B cell (primary cell): ENCODE data around the gene ARMC5. TPM values are rescaled to one million over a fixed set of nuclear protein-coding genes. Genes with fewer than 3 reads are reported as not detected.

Source experiments
- ATAC-seq: fragments of 200-7000 bp; cut with Tn5 transposase; one replicate; pipeline ENCODE4 v1.10.0; 2021; ENCODE audit warnings: low read depth, mild to moderate bottlenecking, moderate number of reproducible peaks, moderate library complexity
- CTCF ChIA-PET: fragments of 350-600 bp; sonication (Branson Sonifier 250); formaldehyde crosslinking; loops from one replicate; lab custom pipeline; 2021; ENCODE audit warnings: antibody characterized with exemption, inconsistent platforms; lab: Charles Lee
- POLR2A ChIA-PET: fragments of 350-600 bp; sonication (Branson Sonifier 250); formaldehyde crosslinking; loops from one replicate; lab custom pipeline; 2021; ENCODE audit warnings: antibody characterized with exemption; lab: Charles Lee
- DNase-seq: peaks from one replicate; pipeline ENCODE4 v3.0.0; 2013
- H2AFZ ChIP-seq: 2 replicates; pipeline ENCODE4 v1.6.1; 2012; ENCODE audit warnings: mild to moderate bottlenecking, low read depth, low read length; ENCODE audit not compliant: insufficient read depth, poor library complexity, severe bottlenecking
- H3K27ac ChIP-seq, 2 donors: 1 replicate in 1 of 2; 2 replicates in 1 of 2; pipeline ENCODE4 v1.5.1; 2012 to 2013; ENCODE audit warnings: low read length in 2 of 2, mild to moderate bottlenecking in 2 of 2, moderate library complexity in 1 of 2
- H3K27me3 ChIP-seq, 4 experiments: fragments of 200-600 bp in 1 of 4; sonication (generic) in 1 of 4; replicated peaks in 1 of 4; 1 replicate in 2 of 4; 2 replicates in 2 of 4; pipeline versions ENCODE4 v1.6.1 to v1.7.0; 2013 to 2016; ENCODE audit warnings: low read length in 3 of 4, mild to moderate bottlenecking in 2 of 4, mixed read lengths in 1 of 4, moderate library complexity in 1 of 4; ENCODE audit not compliant: insufficient read depth in 4 of 4, control insufficient read depth in 3 of 4; ENCODE audit errors: control extremely low read depth in 1 of 4
- H3K36me3 ChIP-seq, 2 experiments: replicated peaks in 1 of 2; 1 replicate in 1 of 2; 2 replicates in 1 of 2; pipeline versions ENCODE4 v1.6.1 to v1.7.1; 2013; ENCODE audit warnings: low read length in 1 of 2; ENCODE audit not compliant: insufficient read depth in 2 of 2, control insufficient read depth in 1 of 2; ENCODE audit errors: control extremely low read depth in 1 of 2, extremely low read depth in 1 of 2
- H3K4me1 ChIP-seq, 2 donors: fragments of 200-600 bp in 1 of 2; sonication (generic) in 1 of 2; 1 replicate in 1 of 2; 2 replicates in 1 of 2; pipeline versions ENCODE4 v1.5.1 to v1.6.1; 2013 to 2017; ENCODE audit warnings: low read length in 2 of 2; ENCODE audit not compliant: control insufficient read depth in 2 of 2, insufficient read depth in 2 of 2
- H3K4me2 ChIP-seq: replicated peaks from 2 replicates; pipeline ENCODE3; 2012; ENCODE audit warnings: mild to moderate bottlenecking, low read depth, low read length; ENCODE audit not compliant: poor library complexity, severe bottlenecking
- H3K4me3 ChIP-seq, 5 experiments: fragments of 200-600 bp in 1 of 5; sonication (generic) in 1 of 5; 1 replicate in 3 of 5; 2 replicates in 2 of 5; pipeline versions ENCODE4 v1.5.1 to v1.7.0; 2011 to 2016; ENCODE audit warnings: low read length in 4 of 5, mild to moderate bottlenecking in 4 of 5, low read depth in 2 of 5, control low read depth in 1 of 5, moderate library complexity in 1 of 5; ENCODE audit not compliant: insufficient read depth in 1 of 5; ENCODE audit errors: control extremely low read depth in 1 of 5, extremely low read depth in 1 of 5
- H3K79me2 ChIP-seq: fragments of 200-600 bp; sonication (generic); one replicate; pipeline ENCODE4 v1.6.0; 2016; ENCODE audit warnings: low read length; ENCODE audit not compliant: control insufficient read depth, insufficient read depth
- H3K9ac ChIP-seq: fragments of 200-600 bp; sonication (generic); 2 replicates; pipeline ENCODE4 v1.6.1; 2017; ENCODE audit warnings: mild to moderate bottlenecking, low read length, moderate library complexity
- H3K9me3 ChIP-seq, 3 donors: one replicate each; pipeline versions ENCODE4 v1.6.1 to v1.7.1; 2013; ENCODE audit warnings: low read length in 2 of 3; ENCODE audit not compliant: control insufficient read depth in 2 of 3, insufficient read depth in 1 of 3; ENCODE audit errors: control extremely low read depth in 1 of 3
- H4K20me1 ChIP-seq: 2 replicates; pipeline ENCODE4 v1.6.0; 2012; ENCODE audit warnings: mild to moderate bottlenecking, low read length; ENCODE audit not compliant: insufficient read depth, control insufficient read depth, poor library complexity, severe bottlenecking
- H3K27ac Mint-ChIP-seq: one replicate; pipeline ENCODE4 v1.8.0; 2021; ENCODE audit warnings: mixed read lengths
- H3K27me3 Mint-ChIP-seq: one replicate; pipeline ENCODE4 v1.8.0; 2021; ENCODE audit warnings: mixed read lengths
- H3K4me1 Mint-ChIP-seq: one replicate; pipeline ENCODE4 v1.8.0; 2021; ENCODE audit warnings: mixed read lengths
- H3K4me3 Mint-ChIP-seq: one replicate; pipeline ENCODE4 v1.8.0; 2021; ENCODE audit warnings: mixed read lengths
- H3K9me3 Mint-ChIP-seq: one replicate; pipeline ENCODE4 v1.8.0; 2022; ENCODE audit warnings: mixed read lengths; ENCODE audit not compliant: insufficient read depth
- CTCF ChIP-seq: fragments of 200-600 bp; IDR thresholded peaks from one replicate; pipeline ENCODE4 v1.8.0; 2022; ENCODE audit warnings: antibody characterized with exemption, mild to moderate bottlenecking
- EZH2 ChIP-seq: IDR thresholded peaks from 2 replicates; pipeline ENCODE4 v1.6.1; 2012; ENCODE audit warnings: borderline replicate concordance, low read depth, mild to moderate bottlenecking, moderate library complexity, low read length; ENCODE audit not compliant: insufficient read depth, poor library complexity, severe bottlenecking
- WGBS: methylation state at CpG from one replicate; pipeline ENCODE4 v1.1.5; 2013; ENCODE audit warnings: missing lambda C conversion rate; ENCODE audit not compliant: insufficient coverage; 5-methylcytosine and 5-hydroxymethylcytosine counted together
- intact Hi-C: fragments of 100-400 bp; cut with micrococcal nuclease; formaldehyde crosslinking; loops from one replicate; pipeline ENCODE4 v1.10.0; 2022
- polyA plus RNA-seq: library from polyadenylated mRNA; depleted of rRNA; stranded (reverse); fragments of >200 nt; gene quantifications from 2 replicates; pipeline ENCODE4 v1.2.3, GENCODE V29; 2012
- total RNA-seq, 2 donors: library from RNA; stranded (reverse); fragments of 120-200 nt in 1 of 2; gene quantifications; 1 replicate in 1 of 2; 2 replicates in 1 of 2; pipeline versions ENCODE4 v1.2.3 to v1.2.4, GENCODE V29; 2013 to 2022

Gene ARMC5
- total and polyA plus RNA-seq, 2 donors (not counting 1 experiment from before 2014, with no cell fraction given), result 11.7 to 15.4 TPM

GRCh38 chr16:31423801-31424200, 35.5 kb upstream of the ARMC5 start:
- Mint-ChIP-seq H3K27ac (no peak overlapping the region), H3K27me3 (peaks cover 15% of the 10 kb centered on the region), H3K4me3 (no peak overlapping the region), H3K4me1 (no peaks in the 10 kb centered on the region), H3K9me3 (no peaks in the 10 kb centered on the region)
- Histone ChIP-seq H3K27me3 (no peaks in the 10 kb centered on the region), H2AFZ (no peak overlapping the region), H3K4me3 (no peak overlapping the region), H3K36me3 (no peaks in the 10 kb centered on the region), H4K20me1 (no peaks in the 10 kb centered on the region), H3K79me2 (no peaks in the 10 kb centered on the region), H3K9me3 (peaks cover 0 to 9% (median 0%) of the 10 kb centered on the region in 3 donors), H3K27ac (no peak overlapping the region), H3K4me2 (no peak overlapping the region), H3K9ac (no peak overlapping the region), H3K4me1 (peaks cover 3 to 7% of the 10 kb centered on the region in 2 donors)
- DNase-seq, result no peak
- ChIA-PET CTCF (no interaction called here), POLR2A (interaction anchor here (0.7 kb wide), 1 partner anchor 461 kb away, joined by 5 read pairs; no protein-coding TSS in a partner anchor)
- 88% methylated on average over 9 of the region's 12 CpGs for WGBS
- intact Hi-C loops, result no loop called here
- no peak for ATAC-seq
- TF ChIP-seq CTCF, result no peak
- no peak for TF ChIP-seq EZH2

- Histone ChIP-seq H4K20me1 (no peaks in the 10 kb centered on the region), H3K4me1 (peaks cover 3 to 7% of the 10 kb centered on the region in 2 donors), H3K4me2 (peak overlapping the region; percentile 71), H3K4me3 (peak overlapping the region in 4 of 5 experiments; percentile 2 to 40 (median 20)), H3K27ac (no peak overlapping the region), H3K79me2 (no peaks in the 10 kb centered on the region), H2AFZ (peak overlapping the region; percentile 62), H3K27me3 (no peaks in the 10 kb centered on the region), H3K36me3 (no peaks in the 10 kb centered on the region), H3K9me3 (peaks cover 0 to 9% (median 0%) of the 10 kb centered on the region in 3 donors), H3K9ac (no peak overlapping the region)
- Mint-ChIP-seq H3K9me3 (no peaks in the 10 kb centered on the region), H3K4me1 (peaks cover 2% of the 10 kb centered on the region), H3K27ac (no peak overlapping the region), H3K4me3 (peak overlapping the region; percentile 37), H3K27me3 (peaks cover 15% of the 10 kb centered on the region)
- ChIA-PET POLR2A (no interaction called here), CTCF (interaction anchor here (0.7 to 1.6 kb wide), 3 partner anchors 16 to 473 kb away, joined by 3 to 6 read pairs (median 3); partner anchors contain the start of gene ZNF843)
- DNase-seq, result peak; percentile 72
- no peak for TF ChIP-seq CTCF
- no peak for TF ChIP-seq EZH2
- 49% methylated on average over 49 of the region's 83 CpGs for WGBS
- intact Hi-C loops, result no loop called here
- ATAC-seq, result peak; percentile 39
These were observed 31.6 kb upstream of the ARMC5 start for GRCh38 chr16:31427441-31428278.
